ENCODE data around the gene AP2B1.
"Not testable (repeated sequence)": the region's sequence is repeated elsewhere in the genome, so short reads cannot be mapped to it uniquely, and the experiment has no call there.

The AP2B1 gene

GRCh38 chr17:35745749-35746320 is 158.7 kb downstream of the AP2B1 start:
- no peak for DNase-seq (ENCODE audit: low read depth in 1 of 2, low spot score in 1 of 2)

DNA sequence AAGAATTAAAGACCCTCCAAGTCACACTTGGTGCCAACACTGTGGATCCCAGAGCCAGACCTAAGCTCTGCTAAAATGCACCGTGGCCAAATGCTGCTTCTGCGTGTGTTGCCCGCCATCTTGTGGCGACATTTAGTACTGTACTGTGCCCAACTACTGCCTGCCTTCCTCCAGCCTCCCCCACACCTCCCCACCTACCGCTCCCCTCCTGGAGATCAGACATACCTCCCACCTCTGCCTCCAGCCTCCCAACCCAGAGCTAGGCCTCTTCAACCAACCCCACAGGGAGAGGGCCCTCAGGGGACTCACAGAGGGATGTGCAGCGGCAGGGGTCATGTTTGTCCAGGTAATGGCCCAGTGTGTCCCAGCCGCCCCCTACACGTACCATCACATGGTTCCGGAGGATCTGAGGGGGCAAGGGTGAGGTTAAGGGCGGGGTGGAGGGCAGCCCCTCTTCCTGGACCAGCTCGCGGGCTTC is 160.5 kb downstream of the AP2B1 start:
- DNase-seq (ENCODE audit: low read depth in 1 of 2, low spot score in 1 of 2) = peak; percentile 64 to 69

DNA sequence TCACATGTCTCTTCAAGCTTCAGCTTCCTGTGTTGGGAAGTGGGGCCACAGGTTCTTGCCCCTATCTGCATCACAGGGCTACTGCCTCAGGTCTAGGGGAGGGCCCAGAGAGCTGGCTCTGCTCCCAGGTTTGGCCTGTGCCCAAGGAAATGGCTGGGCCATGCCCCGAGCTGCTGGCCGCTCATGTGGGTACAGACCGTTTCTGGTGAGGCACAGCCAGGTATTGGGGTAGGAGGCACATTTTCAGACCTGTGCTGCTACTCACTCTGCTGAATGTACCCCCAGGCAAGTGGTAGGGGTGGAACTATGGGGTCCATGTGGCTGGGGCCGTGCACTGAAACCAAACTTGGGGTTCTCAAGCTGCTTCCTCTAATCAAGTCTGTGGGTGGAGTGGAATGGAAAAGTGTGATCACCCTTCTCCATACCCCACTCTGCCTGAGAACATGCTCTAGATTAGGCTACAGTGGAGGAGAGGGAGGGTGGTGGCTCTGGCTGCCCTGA is 161.3 kb downstream of the AP2B1 start:
- no peak for DNase-seq (ENCODE audit: low read depth in 1 of 2, low spot score in 1 of 2)

DNA sequence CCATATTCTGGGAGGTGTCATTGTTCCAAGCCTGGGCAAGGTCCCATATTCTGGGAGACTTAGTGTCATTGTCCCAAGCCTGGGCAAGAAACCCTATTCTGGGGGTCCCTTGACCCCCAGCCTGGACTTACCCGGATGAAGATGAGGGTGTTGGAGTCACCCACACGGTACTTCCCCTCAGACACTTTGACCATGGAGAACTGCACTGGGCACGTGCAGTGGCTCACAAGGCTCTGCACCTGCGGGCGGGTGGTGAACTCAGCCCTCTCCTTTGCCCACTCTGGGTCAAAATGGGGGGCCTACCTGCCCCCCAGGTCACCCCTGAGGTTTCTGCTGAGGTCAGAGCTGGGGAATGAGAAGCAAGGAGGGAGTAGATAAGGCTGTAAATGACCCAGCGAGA is 161.9 kb downstream of the AP2B1 start:
- DNase-seq (ENCODE audit: low read depth in 1 of 2, low spot score in 1 of 2) = no peak

GRCh38 chr17:35749560-35750412 is 162.7 kb downstream of the AP2B1 start:
- no peak for DNase-seq (ENCODE audit: low read depth in 1 of 2, low spot score in 1 of 2)

GRCh38 chr17:35750526-35751395 is 163.6 kb downstream of the AP2B1 start:
- no peak for DNase-seq (ENCODE audit: low read depth in 1 of 2, low spot score in 1 of 2)

- DNase-seq (ENCODE audit: low read depth in 1 of 2, low spot score in 1 of 2) = not testable (repeated sequence)
Observed at GRCh38 chr17:35751541-35751940, 164.4 kb downstream of the AP2B1 start.

GRCh38 chr17:35752471-35752870 is 165.3 kb downstream of the AP2B1 start:
- DNase-seq (ENCODE audit: low read depth in 1 of 2, low spot score in 1 of 2) = no peak

- DNase-seq (ENCODE audit: low read depth in 1 of 2, low spot score in 1 of 2) = no peak
Observed at GRCh38 chr17:35752945-35753764, 166.0 kb downstream of the AP2B1 start, which contains the start of gene GAS2L2. Gene GAS2L2, minus strand, starts transcription at chr17:35753239. Its CDS starts 389 bp downstream, at chr17:35752850.

- DNase-seq (ENCODE audit: low read depth in 1 of 2, low spot score in 1 of 2) = no peak
Observed at GRCh38 chr17:35757243-35757642, 170.1 kb downstream of the AP2B1 start.

DNA sequence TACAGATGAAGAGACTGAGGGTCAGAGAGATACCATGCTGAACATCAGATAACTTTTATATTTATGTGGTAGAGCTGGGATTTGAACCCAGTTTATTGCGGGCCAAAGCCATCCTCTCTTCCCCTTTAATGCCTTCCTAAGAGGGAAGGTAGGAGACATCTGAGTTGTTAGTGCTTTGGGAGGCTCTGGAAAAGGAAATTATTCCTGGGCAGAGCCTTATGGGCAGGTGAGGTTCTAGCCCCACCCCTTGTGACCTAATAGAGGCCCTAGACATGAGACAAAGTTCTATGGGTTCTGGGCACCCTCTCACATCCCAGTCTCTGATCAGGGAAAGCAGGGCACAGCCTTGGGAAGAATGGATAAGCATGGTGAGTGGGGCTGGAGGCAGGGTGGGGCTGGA is 173.5 kb downstream of the AP2B1 start, which contains the start of gene C17orf50:
Gene C17orf50 (plus strand): TSS at position 301 of the 400 bp plus-strand sequence. CDS start 55 bp downstream, at position 356.
- no peak for DNase-seq (ENCODE audit: low read depth in 1 of 2, low spot score in 1 of 2)

DNA sequence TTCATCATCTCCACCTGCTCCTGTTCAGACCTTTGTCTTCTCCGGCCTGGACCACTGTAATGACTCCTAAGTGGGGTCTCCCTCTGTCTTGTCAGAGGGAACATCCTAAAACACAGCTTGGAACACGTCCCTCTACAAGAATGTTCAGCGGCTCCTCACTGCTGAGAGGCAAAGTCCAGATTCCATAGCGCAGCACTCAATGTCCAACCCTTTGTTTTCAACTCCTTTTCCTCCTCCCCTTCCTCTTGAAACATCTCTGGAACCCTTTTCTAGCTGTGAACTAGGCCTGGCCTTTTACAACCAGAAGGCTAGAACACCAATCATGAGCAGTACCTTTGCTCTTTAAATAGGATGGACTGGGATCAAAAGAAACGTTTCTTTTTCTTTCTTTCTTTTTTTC is 174.5 kb downstream of the AP2B1 start:
- no peak for DNase-seq (ENCODE audit: low read depth in 1 of 2, low spot score in 1 of 2)

DNA sequence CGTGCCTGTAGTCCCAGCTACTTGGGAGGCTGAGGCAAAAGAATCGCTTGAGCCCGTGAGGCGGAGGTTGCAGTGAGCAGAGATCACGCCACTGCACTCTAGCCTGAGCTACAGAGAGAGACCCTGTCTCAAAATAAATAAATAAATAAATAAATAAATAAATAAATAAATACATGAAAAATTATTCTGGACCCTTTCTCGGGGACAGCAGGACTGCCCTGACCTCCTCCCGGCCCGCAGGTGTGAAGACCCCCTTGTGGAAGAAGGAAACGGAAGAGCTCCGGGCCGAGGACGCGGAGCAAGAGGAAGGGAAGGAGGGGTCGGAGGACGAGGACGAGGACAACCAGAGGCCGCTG is 176.6 kb downstream of the AP2B1 start:
- DNase-seq (ENCODE audit: low read depth in 1 of 2, low spot score in 1 of 2) = no peak

- peak; percentile 74 to 78 for DNase-seq (ENCODE audit: low read depth in 1 of 2, low spot score in 1 of 2)
Observed at GRCh38 chr17:35764123-35764991, 177.2 kb downstream of the AP2B1 start.

- DNase-seq (ENCODE audit: low read depth in 1 of 2, low spot score in 1 of 2) = no peak
Observed at GRCh38 chr17:35765086-35765710, 178.1 kb downstream of the AP2B1 start.

DNA sequence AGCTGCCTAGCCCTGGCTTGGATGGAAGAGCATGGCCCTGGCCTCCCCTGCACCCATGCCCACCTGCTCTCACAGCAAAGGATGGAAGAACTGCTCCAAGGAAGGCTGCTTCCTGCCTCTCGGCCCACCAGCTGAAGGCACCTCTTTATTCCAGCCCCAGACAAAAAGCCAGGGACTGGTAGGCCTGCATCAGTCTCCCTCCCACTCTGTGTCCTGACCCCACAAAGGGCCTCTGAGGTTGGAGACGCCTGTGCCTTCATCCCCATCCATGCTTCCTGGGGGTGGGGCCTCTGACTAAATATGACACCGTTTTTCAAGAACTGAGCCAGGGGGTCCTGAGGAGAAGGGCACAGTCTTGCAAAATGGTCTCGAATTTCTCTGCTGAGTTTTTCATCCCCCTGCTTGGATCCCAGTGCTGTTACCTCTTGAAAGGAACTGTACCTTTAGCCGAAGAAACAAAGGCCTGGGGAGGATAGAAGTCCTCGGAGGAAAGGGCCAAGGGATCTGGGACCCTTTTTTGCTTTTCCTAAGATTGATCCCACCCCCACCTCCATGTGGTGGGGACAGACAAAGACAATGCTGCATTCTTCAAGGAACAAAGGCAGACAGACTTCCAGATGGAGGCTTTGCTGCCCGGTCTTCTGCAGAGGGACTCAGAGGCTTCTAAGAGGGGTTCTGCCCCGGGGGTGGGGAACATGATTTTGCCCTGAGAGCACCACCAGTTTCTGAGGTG is 178.8 kb downstream of the AP2B1 start:
- DNase-seq (ENCODE audit: low read depth in 1 of 2, low spot score in 1 of 2) = no peak

- no peak for DNase-seq (ENCODE audit: low read depth in 1 of 2, low spot score in 1 of 2)
Observed at GRCh38 chr17:35766489-35766877, 179.4 kb downstream of the AP2B1 start.

- DNase-seq (ENCODE audit: low read depth in 1 of 2, low spot score in 1 of 2) = no peak
Observed at GRCh38 chr17:35766903-35767510, 179.9 kb downstream of the AP2B1 start.
